Measurements from ENCODE around the gene ABCC1.
A peak's percentile ranks its signal among the peaks of the same experiment; 100 is the strongest.

ABCC1 gene

GRCh38 chr16:16143038-16143763, 193.8 kb downstream of the ABCC1 start:
- no peak for DNase-seq (ENCODE audit: low spot score)
- POLR2A ChIA-PET (ENCODE audit: low non-redundant PET): no interaction called here
- peak overlapping the region; percentile 41; the same call in 1 of the 2 replicates for H3K27ac ChIP-seq
- TF ChIP-seq, protein P1, sequence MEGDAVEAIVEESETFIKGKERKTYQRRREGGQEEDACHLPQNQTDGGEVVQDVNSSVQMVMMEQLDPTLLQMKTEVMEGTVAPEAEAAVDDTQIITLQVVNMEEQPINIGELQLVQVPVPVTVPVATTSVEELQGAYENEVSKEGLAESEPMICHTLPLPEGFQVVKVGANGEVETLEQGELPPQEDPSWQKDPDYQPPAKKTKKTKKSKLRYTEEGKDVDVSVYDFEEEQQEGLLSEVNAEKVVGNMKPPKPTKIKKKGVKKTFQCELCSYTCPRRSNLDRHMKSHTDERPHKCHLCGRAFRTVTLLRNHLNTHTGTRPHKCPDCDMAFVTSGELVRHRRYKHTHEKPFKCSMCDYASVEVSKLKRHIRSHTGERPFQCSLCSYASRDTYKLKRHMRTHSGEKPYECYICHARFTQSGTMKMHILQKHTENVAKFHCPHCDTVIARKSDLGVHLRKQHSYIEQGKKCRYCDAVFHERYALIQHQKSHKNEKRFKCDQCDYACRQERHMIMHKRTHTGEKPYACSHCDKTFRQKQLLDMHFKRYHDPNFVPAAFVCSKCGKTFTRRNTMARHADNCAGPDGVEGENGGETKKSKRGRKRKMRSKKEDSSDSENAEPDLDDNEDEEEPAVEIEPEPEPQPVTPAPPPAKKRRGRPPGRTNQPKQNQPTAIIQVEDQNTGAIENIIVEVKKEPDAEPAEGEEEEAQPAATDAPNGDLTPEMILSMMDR (conservative IDR thresholded peaks at IDR 0.05; ENCODE audit: low read depth): no peak
- CTCF ChIA-PET: interaction anchor here (0.6 to 1.0 kb wide), 3 partner anchors 19 to 330 kb away, joined by 3 to 4 read pairs (median 4); no protein-coding TSS in a partner anchor

GRCh38 chr16:16143931-16144330, 194.5 kb downstream of the ABCC1 start:
- POLR2A ChIA-PET (ENCODE audit: low non-redundant PET): no interaction called here
- TF ChIP-seq, protein P1 (conservative IDR thresholded peaks at IDR 0.05; ENCODE audit: low read depth): no peak
- peak overlapping the region; percentile 41 for H3K27ac ChIP-seq

GRCh38 chr16:16144416-16144815, 195.0 kb downstream of the ABCC1 start:
- H3K27ac ChIP-seq: peak overlapping the region; percentile 41
- CTCF ChIA-PET: interaction anchor here (0.6 to 0.7 kb wide), 3 partner anchors 45 to 1760 kb away, joined by 3 to 4 read pairs (median 3); no protein-coding TSS in a partner anchor
- POLR2A ChIA-PET (ENCODE audit: low non-redundant PET): no interaction called here
- DNase-seq (ENCODE audit: low spot score): peak; percentile 57
- TF ChIP-seq, protein P1 (conservative IDR thresholded peaks at IDR 0.05; ENCODE audit: low read depth): no peak

More at GRCh38 chr16:16143931-16144330, 194.5 kb downstream of the ABCC1 start:
- DNase-seq (ENCODE audit: low spot score): peak; percentile 28
- CTCF ChIA-PET: interaction anchor here (0.6 to 1.0 kb wide), 3 partner anchors 20 to 378 kb away, joined by 3 to 4 read pairs (median 4); no protein-coding TSS in a partner anchor

DNA sequence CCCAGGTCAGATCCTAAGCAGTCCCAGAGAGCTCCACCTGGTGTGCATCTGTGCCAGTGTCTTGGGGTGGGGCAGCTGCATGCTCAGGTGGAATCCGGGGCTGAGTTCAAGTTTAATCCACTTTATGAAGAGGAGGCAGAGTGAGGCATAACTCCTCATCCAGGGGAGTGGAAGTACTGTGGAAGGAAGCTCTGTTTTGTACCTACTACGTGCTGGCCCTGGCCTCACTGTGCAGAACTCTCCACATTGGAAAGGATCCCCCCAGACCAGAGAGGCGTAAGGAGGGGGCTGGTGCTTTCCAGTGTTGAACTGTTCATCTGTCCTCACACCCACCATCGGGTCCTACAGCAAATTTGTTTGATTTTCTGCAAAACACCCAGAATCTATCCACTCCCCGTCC, 195.9 kb downstream of the ABCC1 start:
- ChIA-PET CTCF (interaction anchor here (0.6 kb wide), 1 partner anchor 1761 kb away, joined by 3 read pairs; no protein-coding TSS in a partner anchor), POLR2A (ENCODE audit: low non-redundant PET) (no interaction called here)
- peak overlapping the region; percentile 41 for H3K27ac ChIP-seq
- DNase-seq (ENCODE audit: low spot score): no peak
- TF ChIP-seq, protein P1 (conservative IDR thresholded peaks at IDR 0.05; ENCODE audit: low read depth): no peak

- POLR2A ChIA-PET (ENCODE audit: low non-redundant PET): no interaction called here
- TF ChIP-seq, protein P1 (conservative IDR thresholded peaks at IDR 0.05; ENCODE audit: low read depth): no peak
- no peak for DNase-seq (ENCODE audit: low spot score)
- CTCF ChIA-PET: no interaction called here
- H3K27ac ChIP-seq: no peak overlapping the region
Measured at GRCh38 chr16:16146380-16147315, 197.2 kb downstream of the ABCC1 start.
